GM12878 (cell line): ENCODE results near the gene AMELX. TPM values are rescaled to one million over a fixed set of nuclear protein-coding genes. Genes with fewer than 3 reads are reported as not detected.

Experiments used
- ATAC-seq: fragments of 200-7000 bp; cut with Tn5 transposase; 3 replicates; pipeline ENCODE4 v1.9.1; 2020; ENCODE audit warnings: mild to moderate bottlenecking, moderate library complexity
- BruUV-seq: library from RNA; stranded (reverse); fragments of 400-500 nt; replicated peaks from 2 replicates; lab custom pipeline; 2021; lab: Mats Ljungman, UMichigan
- CTCF ChIA-PET: fragments of 300-600 bp; sonication (Branson Sonifier 250); formaldehyde crosslinking; extraction: SDS; loops from one replicate; lab custom pipeline; 2021; ENCODE audit warnings: inconsistent platforms; lab: Yijun Ruan, JAX
- POLR2A ChIA-PET: fragments of 350-600 bp; formaldehyde crosslinking; extraction: SDS; loops from one replicate; lab custom pipeline; 2021; ENCODE audit warnings: inconsistent platforms; lab: Charles Lee
- RAD21 ChIA-PET: fragments of 300-600 bp; sonication (Branson Sonifier 250); formaldehyde crosslinking; loops from one replicate; lab custom pipeline; 2023; ENCODE audit warnings: antibody characterized with exemption; ENCODE audit not compliant: unreplicated experiment; lab: Charles Lee
- SMC1A ChIA-PET: fragments of 300-600 bp; sonication (Branson Sonifier 250); formaldehyde crosslinking; loops from one replicate; lab custom pipeline; 2023; ENCODE audit not compliant: unreplicated experiment, uncharacterized antibody; lab: Charles Lee
- DNase-seq: peaks from one replicate; pipeline ENCODE4 v3.0.0-alpha.2; 2011; ENCODE audit warnings: low read depth, low spot score
- FAIRE-seq: peaks from 3 replicates; lab custom pipeline; 2011; peaks lifted over from hg19 to GRCh38; lab: Jason Lieb, UNC
- H2AFZ ChIP-seq: 2 replicates; pipeline ENCODE4 v1.6.0; 2011; ENCODE audit warnings: low read depth, low read length, control low read depth; ENCODE audit not compliant: control insufficient read depth
- H3K27ac ChIP-seq: 2 replicates; pipeline ENCODE4 v1.5.1; 2011; ENCODE audit warnings: control low read depth; ENCODE audit not compliant: control insufficient read depth, insufficient read depth
- H3K27me3 ChIP-seq, 2 experiments: replicated peaks in 1 of 2; 2 replicates each; pipeline versions ENCODE4 v1.6.0 to v1.6.1; 2011; ENCODE audit warnings: low read length in 1 of 2; ENCODE audit not compliant: control insufficient read depth in 2 of 2, insufficient read depth in 2 of 2
- H3K36me3 ChIP-seq, 2 experiments: 2 replicates each; pipeline ENCODE4 v1.5.1; 2011; ENCODE audit warnings: low read length in 1 of 2; ENCODE audit not compliant: control insufficient read depth in 2 of 2, insufficient read depth in 2 of 2
- H3K4me1 ChIP-seq: 2 replicates; pipeline ENCODE4 v1.6.1; 2011; ENCODE audit warnings: mild to moderate bottlenecking, low read length, moderate library complexity, mixed read lengths; ENCODE audit not compliant: control insufficient read depth, insufficient read depth
- H3K4me2 ChIP-seq: 2 replicates; pipeline ENCODE4 v1.6.0; 2011; ENCODE audit warnings: control low read depth; ENCODE audit not compliant: control insufficient read depth, insufficient read depth
- H3K4me3 ChIP-seq: fragments of 200-600 bp; sonication (generic); 2 replicates; pipeline ENCODE4 v1.5.1; 2016
- H3K79me2 ChIP-seq: 2 replicates; pipeline ENCODE4 v1.6.0; 2011; ENCODE audit warnings: low read length; ENCODE audit not compliant: control insufficient read depth, insufficient read depth
- H3K9ac ChIP-seq: 2 replicates; pipeline ENCODE4 v1.8.0; 2011; ENCODE audit warnings: low read length, control low read depth, mixed read lengths; ENCODE audit not compliant: control insufficient read depth, insufficient read depth
- H3K9me3 ChIP-seq: replicated peaks from 3 replicates; pipeline ENCODE4 v1.5.1; 2011; ENCODE audit warnings: mild to moderate bottlenecking, low read length; ENCODE audit not compliant: control insufficient read depth, insufficient read depth
- H4K20me1 ChIP-seq: 2 replicates; pipeline ENCODE4 v1.6.0; 2011; ENCODE audit not compliant: control insufficient read depth, insufficient read depth
- ATF2 ChIP-seq: IDR thresholded peaks from 2 replicates; pipeline ENCODE4 v1.6.1; 2012; ENCODE audit warnings: low read length, inconsistent platforms
- BCLAF1 ChIP-seq: fragments of 450-650 bp; IDR thresholded peaks from 2 replicates; pipeline ENCODE4 v1.6.1; 2017; ENCODE audit warnings: antibody characterized with exemption, mild to moderate bottlenecking, moderate library complexity
- CUX1 ChIP-seq: IDR thresholded peaks from 2 replicates; pipeline ENCODE4 v1.6.1; 2012; ENCODE audit warnings: improper control_type of control experiment, low read depth, low read length; ENCODE audit not compliant: insufficient replicate concordance
- EZH2 ChIP-seq: IDR thresholded peaks from 2 replicates; pipeline ENCODE4 v1.6.1; 2012; ENCODE audit warnings: low read depth, mild to moderate bottlenecking, control low read depth, inconsistent platforms, low read length, borderline replicate concordance; ENCODE audit not compliant: control insufficient read depth
- JUNB ChIP-seq: IDR thresholded peaks from 2 replicates; pipeline ENCODE4 v1.6.1; 2016; ENCODE audit warnings: antibody characterized with exemption, mild to moderate bottlenecking
- POLR2A ChIP-seq: IDR thresholded peaks from 2 replicates; pipeline ENCODE4 v1.6.1; 2011; ENCODE audit warnings: low read depth, mild to moderate bottlenecking, low read length
- TARDBP ChIP-seq: IDR thresholded peaks from 2 replicates; pipeline ENCODE4 v1.6.1; 2016; ENCODE audit warnings: borderline replicate concordance
- TBL1XR1 ChIP-seq: IDR thresholded peaks from 2 replicates; pipeline ENCODE4 v1.6.1; 2012; ENCODE audit warnings: low read depth, low read length, improper control_type of control experiment
- ZBTB40 ChIP-seq: fragments of 450-650 bp; IDR thresholded peaks from 2 replicates; pipeline ENCODE4 v1.6.1; 2016; ENCODE audit warnings: mild to moderate bottlenecking, moderate library complexity, borderline replicate concordance
- WGBS: methylation state at CpG from one replicate; pipeline ENCODE4 v1.1.6; 2016; ENCODE audit warnings: low lambda C conversion rate; ENCODE audit not compliant: insufficient replicate concordance, insufficient coverage; ENCODE audit errors: missing lambda C conversion rate; 5-methylcytosine and 5-hydroxymethylcytosine counted together
- in situ Hi-C: fragments of 300-500 bp; cut with MboI; formaldehyde crosslinking; loops from 9 replicates; pipeline ENCODE4 v1.14.3; 2018; ENCODE audit warnings: mixed read lengths
- intact Hi-C: fragments of 100-400 bp; cut with micrococcal nuclease; formaldehyde crosslinking; loops from one replicate; pipeline ENCODE4 v1.14.2; 2022; ENCODE audit not compliant: unreplicated experiment
- polyA plus RNA-seq, 11 experiments: library from polyadenylated mRNA; depleted of rRNA in 4 of 11; unstranded in 6 of 11; stranded (reverse) in 5 of 11; fragments of >200 nt; fragmentation: Nextera tagmentation in 4 of 11; fragmentation: Illumina TruSeq in 1 of 11; extraction: Ambion mirVana in 4 of 11; extraction: Trizol in 1 of 11; gene quantifications; 1 replicate in 1 of 11; 2 replicates in 10 of 11; pipeline versions ENCODE4 v1.2.1 to v1.2.3, GENCODE V29; 2011 to 2016; ENCODE audit warnings: inconsistent platforms in 2 of 11, missing spikeins in 2 of 11, low read depth in 1 of 11
- total RNA-seq, 4 experiments: library from RNA; depleted of rRNA in 3 of 4; stranded (reverse); fragments of >200 nt in 3 of 4; fragmentation: Illumina TruSeq in 1 of 4; extraction: Trizol in 1 of 4; gene quantifications; 2 replicates each; pipeline versions ENCODE4 v1.2.1 to v1.2.3, GENCODE V29; 2013 to 2021

AMELX gene
- total and polyA plus RNA-seq, 10 of the 15 experiments (the other 5 are each of a cell fraction or from before 2014, with no cell fraction given), result not detected

- no peak for TF ChIP-seq ZBTB40
- no peak for TF ChIP-seq EZH2
Observed at GRCh38 chrX:11282043-11282442, 11.2 kb upstream of the AMELX start (continued).

- ATAC-seq (no peak), DNase-seq (no peak), FAIRE-seq (no peak)
- Histone ChIP-seq H2AFZ (no peak overlapping the region), H3K9ac (no peak overlapping the region), H3K36me3 (no peaks in the 10 kb centered on the region), H4K20me1 (no peaks in the 10 kb centered on the region), H3K27me3 (no peaks in the 10 kb centered on the region), H3K27ac (no peak overlapping the region), H3K4me1 (no peaks in the 10 kb centered on the region), H3K4me2 (no peak overlapping the region), H3K4me3 (no peak overlapping the region), H3K9me3 (no peaks in the 10 kb centered on the region), H3K79me2 (no peaks in the 10 kb centered on the region)
- BruUV-seq, result no TSS peak
- SMC1A ChIA-PET, result no interaction called here
- WGBS, result 3% methylated on average over 3 of the region's 3 CpGs
- in situ Hi-C loops (no loop called here), intact Hi-C loops (no loop called here)
- RAD21 ChIA-PET, result no interaction called here
- CTCF ChIA-PET, result interaction anchor here (0.7 kb wide), 1 partner anchor 45 kb away, joined by 3 read pairs; no protein-coding TSS in a partner anchor
- POLR2A ChIA-PET, result no interaction called here
- TF ChIP-seq CUX1 (no peak), ATF2 (no peak), TARDBP (no peak), TBL1XR1 (no peak), POLR2A (no peak), JUNB (no peak), BCLAF1 (no peak)
Observed at GRCh38 chrX:11285651-11286050, 7.6 kb upstream of the AMELX start.
